ENCODE results near the gene BUD23.

The BUD23 gene, protein sequence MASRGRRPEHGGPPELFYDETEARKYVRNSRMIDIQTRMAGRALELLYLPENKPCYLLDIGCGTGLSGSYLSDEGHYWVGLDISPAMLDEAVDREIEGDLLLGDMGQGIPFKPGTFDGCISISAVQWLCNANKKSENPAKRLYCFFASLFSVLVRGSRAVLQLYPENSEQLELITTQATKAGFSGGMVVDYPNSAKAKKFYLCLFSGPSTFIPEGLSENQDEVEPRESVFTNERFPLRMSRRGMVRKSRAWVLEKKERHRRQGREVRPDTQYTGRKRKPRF

DNA sequence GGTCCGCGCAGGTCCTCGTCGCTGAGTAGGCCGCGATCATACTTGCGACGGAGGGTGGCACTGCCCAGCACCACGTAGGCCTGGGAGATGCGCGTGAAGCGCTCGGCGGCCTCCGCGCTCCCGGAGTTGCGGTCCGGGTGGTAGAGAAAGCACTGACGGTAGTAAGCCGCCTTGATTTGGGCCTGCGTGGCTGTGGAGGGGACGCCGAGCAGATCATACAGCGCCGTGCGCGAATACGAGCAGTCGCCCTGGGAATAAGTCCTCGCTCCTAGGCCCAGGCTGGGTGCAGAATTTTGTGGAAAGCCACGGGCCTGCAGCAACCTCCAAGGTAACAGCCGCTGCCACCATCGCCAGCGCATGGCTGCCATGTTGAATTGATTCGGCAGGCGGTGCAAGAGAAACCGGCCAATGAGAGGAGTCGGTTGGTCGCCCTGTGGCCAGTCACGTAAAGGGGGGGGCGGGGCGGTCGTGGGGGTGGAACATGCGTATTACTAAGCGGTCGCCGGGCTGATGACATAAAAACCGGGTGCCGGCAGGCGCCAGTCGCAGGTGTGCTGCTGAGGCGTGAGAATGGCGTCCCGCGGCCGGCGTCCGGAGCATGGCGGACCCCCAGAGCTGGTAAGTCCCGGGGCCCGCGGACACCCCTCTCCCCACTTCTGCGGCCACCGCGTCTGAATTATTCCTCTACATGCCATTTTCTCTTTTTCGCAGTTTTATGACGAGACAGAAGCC, at the start of gene BUD23, which contains the start of gene DNAJC30:
Gene BUD23, plus strand, starts transcription at position 542 of the 732 bp plus-strand sequence. Its CDS starts 29 bp downstream, at position 571.
Gene DNAJC30, minus strand, starts transcription at position 398 of the 732 bp plus-strand sequence. Its CDS starts 30 bp downstream, at position 368.
- Histone ChIP-seq H3K36me3 (ENCODE audit: control insufficient read depth, insufficient read depth, low read length) (peaks cover 10% of the 10 kb centered on the region), H3K27me3 (ENCODE audit: control insufficient read depth, insufficient read depth, low read length) (no peaks in the 10 kb centered on the region), H3K27ac (ENCODE audit: low read depth, low read length) (peak within 1 kb of the TSS; percentile 79), H3K4me1 (ENCODE audit: control insufficient read depth, insufficient read depth, low read length) (peaks cover 18% of the 10 kb centered on the region), H3K9ac (ENCODE audit: low read length) (peak within 1 kb of the TSS; percentile 90), H3K4me3 (ENCODE audit: low read length) (peak within 1 kb of the TSS; percentile 90)

DNA sequence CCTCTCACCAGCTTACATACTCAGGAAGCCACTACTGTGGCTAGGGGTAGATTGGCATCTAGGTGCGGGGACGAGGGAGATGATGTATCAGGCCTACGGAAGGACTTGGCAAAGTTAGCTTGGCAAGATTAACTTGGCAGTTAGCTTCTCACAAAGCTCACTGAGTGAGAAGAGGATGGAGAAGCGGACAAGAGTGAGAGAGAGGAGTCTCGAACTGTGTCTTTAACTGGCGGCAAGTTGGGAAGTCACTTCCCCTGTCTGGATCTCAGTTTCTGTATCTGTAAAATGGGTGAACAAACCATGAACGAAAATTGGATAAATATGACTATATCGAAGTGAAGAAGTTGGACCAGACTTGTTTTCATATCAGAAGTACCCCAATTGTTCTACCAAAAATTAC, 49.6 kb upstream of the BUD23 start:
- Histone ChIP-seq H3K9ac (ENCODE audit: low read length) (no peak overlapping the region), H3K27me3 (ENCODE audit: control insufficient read depth, insufficient read depth, low read length) (peaks cover 2% of the 10 kb centered on the region), H3K4me3 (ENCODE audit: low read length) (no peak overlapping the region), H3K36me3 (ENCODE audit: control insufficient read depth, insufficient read depth, low read length) (no peaks in the 10 kb centered on the region), H3K27ac (ENCODE audit: low read depth, low read length) (no peak overlapping the region), H3K4me1 (ENCODE audit: control insufficient read depth, insufficient read depth, low read length) (no peaks in the 10 kb centered on the region)

DNA sequence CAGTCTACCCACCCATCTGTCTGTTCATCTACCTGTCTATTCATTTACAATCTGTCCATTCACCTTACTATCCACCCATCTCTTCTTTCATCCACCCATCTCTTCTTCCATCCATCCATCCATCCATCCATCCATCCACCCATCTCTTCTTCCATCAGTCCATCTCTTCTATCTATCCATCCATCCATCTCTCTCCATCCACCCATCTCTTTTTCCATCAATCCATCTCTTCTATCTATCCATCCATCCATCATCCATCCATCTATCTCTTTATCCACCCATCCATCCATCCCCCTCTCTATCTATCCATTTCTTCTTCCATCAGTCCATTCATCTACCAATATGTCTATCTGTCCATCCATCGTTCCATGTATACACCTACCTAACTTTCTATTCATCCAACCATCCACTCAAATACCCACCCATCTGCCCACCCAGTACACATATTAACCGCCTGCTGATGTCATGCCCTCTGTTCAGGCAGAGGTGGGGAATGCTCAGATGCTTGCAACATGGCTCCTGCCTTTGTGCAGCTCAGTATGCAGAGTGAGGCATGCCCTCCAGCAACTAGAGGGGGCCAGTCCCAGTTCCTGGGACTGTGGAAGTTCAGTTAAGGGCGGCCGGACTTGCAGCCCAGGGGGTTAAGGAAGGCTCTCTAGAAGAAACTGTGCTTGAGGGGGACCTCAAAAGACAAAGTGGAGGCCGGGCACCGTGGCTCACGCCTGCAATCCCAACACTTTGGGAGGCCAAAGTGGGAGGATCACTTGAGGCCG, 47.8 kb upstream of the BUD23 start:
- no peak overlapping the region for H3K27ac ChIP-seq (ENCODE audit: low read depth, low read length)
- no peaks in the 10 kb centered on the region for H3K4me1 ChIP-seq (ENCODE audit: control insufficient read depth, insufficient read depth, low read length)
- no peak overlapping the region for H3K9ac ChIP-seq (ENCODE audit: low read length)
- peaks cover 2% of the 10 kb centered on the region for H3K27me3 ChIP-seq (ENCODE audit: control insufficient read depth, insufficient read depth, low read length)
- H3K4me3 ChIP-seq (ENCODE audit: low read length): no peak overlapping the region
- no peaks in the 10 kb centered on the region for H3K36me3 ChIP-seq (ENCODE audit: control insufficient read depth, insufficient read depth, low read length)

DNA sequence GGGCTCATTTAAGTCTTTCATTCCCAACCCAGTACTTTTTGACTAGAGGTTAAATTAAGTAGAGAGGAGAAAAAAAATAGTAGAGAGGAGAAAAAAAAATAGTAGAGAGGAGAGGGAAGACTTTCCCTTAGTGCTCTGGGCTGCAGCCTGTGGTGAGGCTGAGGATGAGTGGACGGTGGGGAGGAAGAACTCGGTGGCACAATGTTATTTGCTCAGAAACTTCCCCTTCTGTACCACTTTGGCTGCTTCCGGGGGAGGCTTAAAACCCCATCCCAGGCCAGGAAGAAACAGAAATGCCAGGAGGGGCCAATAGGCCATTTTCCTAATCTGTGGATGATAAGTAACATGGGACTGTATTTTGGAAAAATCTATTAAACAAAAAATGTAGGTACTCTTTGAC, 44.5 kb upstream of the BUD23 start:
- no peaks in the 10 kb centered on the region for H3K27me3 ChIP-seq (ENCODE audit: control insufficient read depth, insufficient read depth, low read length)

DNA sequence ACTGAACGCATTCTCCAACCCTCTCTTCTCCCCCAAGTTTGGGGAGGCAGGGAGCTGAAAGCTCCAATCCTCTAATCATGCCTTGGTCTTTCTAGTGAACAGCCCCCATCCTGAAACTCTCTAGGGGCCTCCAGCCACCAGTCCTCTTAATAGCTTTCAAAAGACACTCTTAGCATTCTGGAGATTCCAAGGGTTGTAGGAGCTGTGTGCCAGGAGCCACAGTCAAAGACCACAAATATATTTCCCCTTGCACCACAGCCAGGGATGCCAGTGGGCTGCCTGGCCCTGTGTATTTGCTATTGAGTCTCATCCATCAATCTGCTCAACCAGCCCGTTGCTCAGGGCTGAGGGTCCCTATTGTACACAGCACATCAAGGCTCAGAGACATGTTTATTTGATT, 40.6 kb upstream of the BUD23 start:
- Histone ChIP-seq H3K4me1 (ENCODE audit: control insufficient read depth, insufficient read depth, low read length) (no peaks in the 10 kb centered on the region), H3K27ac (ENCODE audit: low read depth, low read length) (no peak overlapping the region), H3K36me3 (ENCODE audit: control insufficient read depth, insufficient read depth, low read length) (no peaks in the 10 kb centered on the region), H3K9ac (ENCODE audit: low read length) (no peak overlapping the region), H3K27me3 (ENCODE audit: control insufficient read depth, insufficient read depth, low read length) (peaks cover 5% of the 10 kb centered on the region), H3K4me3 (ENCODE audit: low read length) (no peak overlapping the region)

More for the DNA sequence above, 44.5 kb upstream of the BUD23 start:
- no peaks in the 10 kb centered on the region for H3K4me1 ChIP-seq (ENCODE audit: control insufficient read depth, insufficient read depth, low read length)
- H3K9ac ChIP-seq (ENCODE audit: low read length): no peak overlapping the region
- H3K27ac ChIP-seq (ENCODE audit: low read depth, low read length): no peak overlapping the region
- no peaks in the 10 kb centered on the region for H3K36me3 ChIP-seq (ENCODE audit: control insufficient read depth, insufficient read depth, low read length)
- no peak overlapping the region for H3K4me3 ChIP-seq (ENCODE audit: low read length)

DNA sequence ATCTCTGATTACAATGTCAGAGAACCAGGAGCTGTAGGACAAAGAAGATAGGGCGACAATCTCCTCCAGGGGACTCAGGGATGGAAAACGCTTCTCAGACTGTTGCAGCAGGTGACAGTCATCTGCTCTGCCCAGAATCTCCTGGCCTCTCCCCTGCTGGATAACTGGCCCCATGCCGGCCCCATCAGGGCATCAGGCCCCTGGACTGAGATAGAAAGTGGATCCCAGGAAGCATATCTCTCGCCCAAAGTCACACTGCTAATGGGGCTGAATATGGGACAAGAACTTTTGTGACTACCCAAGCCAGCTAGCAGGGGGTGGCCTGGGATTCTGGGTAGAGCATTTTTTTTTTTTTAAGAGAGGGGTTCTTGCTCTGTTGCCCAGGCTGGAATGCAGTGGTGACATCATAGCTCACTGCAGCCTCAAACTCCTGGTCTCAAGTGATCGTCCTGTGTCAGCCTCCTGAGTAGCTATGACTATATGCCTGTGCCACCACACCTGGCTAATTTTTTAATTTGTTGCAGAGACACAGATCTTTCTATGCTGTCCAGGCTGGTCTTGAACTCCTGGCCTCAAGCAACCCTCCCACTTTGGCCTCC, 38.6 kb upstream of the BUD23 start:
- no peak overlapping the region for H3K9ac ChIP-seq (ENCODE audit: low read length)
- no peak overlapping the region for H3K27ac ChIP-seq (ENCODE audit: low read depth, low read length)
- no peak overlapping the region for H3K4me3 ChIP-seq (ENCODE audit: low read length)
- H3K4me1 ChIP-seq (ENCODE audit: control insufficient read depth, insufficient read depth, low read length): no peaks in the 10 kb centered on the region
- H3K27me3 ChIP-seq (ENCODE audit: control insufficient read depth, insufficient read depth, low read length): peaks cover 16% of the 10 kb centered on the region
- H3K36me3 ChIP-seq (ENCODE audit: control insufficient read depth, insufficient read depth, low read length): no peaks in the 10 kb centered on the region

DNA sequence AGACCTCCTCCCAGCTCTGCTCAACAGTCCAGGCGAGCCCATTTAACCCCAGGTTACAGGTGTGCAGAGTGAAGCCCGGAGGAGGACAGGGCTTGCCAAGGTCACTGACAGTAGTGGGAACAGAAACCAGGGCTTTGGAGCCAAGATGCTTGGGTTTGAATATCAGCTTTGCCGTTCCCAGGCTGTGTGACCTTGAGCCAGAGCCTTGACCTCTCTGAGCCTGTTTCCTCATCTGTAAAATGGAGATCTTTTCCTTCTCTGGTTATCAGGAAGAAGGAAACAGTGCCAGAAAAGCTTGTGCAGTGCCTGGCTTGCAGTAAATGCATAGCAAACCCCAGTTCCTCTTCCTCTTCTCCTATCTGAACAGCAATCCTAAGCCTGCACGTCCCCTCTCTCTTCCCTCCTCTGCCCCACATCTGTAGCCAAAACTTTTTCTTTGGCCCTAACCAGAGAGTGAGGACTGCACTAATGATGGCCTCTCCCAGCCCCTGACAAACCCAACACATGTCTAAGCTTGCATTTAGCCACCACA, 37.7 kb upstream of the BUD23 start:
- Histone ChIP-seq H3K27me3 (ENCODE audit: control insufficient read depth, insufficient read depth, low read length) (peaks cover 16% of the 10 kb centered on the region), H3K4me1 (ENCODE audit: control insufficient read depth, insufficient read depth, low read length) (no peaks in the 10 kb centered on the region), H3K36me3 (ENCODE audit: control insufficient read depth, insufficient read depth, low read length) (no peaks in the 10 kb centered on the region), H3K4me3 (ENCODE audit: low read length) (no peak overlapping the region), H3K9ac (ENCODE audit: low read length) (no peak overlapping the region), H3K27ac (ENCODE audit: low read depth, low read length) (no peak overlapping the region)

DNA sequence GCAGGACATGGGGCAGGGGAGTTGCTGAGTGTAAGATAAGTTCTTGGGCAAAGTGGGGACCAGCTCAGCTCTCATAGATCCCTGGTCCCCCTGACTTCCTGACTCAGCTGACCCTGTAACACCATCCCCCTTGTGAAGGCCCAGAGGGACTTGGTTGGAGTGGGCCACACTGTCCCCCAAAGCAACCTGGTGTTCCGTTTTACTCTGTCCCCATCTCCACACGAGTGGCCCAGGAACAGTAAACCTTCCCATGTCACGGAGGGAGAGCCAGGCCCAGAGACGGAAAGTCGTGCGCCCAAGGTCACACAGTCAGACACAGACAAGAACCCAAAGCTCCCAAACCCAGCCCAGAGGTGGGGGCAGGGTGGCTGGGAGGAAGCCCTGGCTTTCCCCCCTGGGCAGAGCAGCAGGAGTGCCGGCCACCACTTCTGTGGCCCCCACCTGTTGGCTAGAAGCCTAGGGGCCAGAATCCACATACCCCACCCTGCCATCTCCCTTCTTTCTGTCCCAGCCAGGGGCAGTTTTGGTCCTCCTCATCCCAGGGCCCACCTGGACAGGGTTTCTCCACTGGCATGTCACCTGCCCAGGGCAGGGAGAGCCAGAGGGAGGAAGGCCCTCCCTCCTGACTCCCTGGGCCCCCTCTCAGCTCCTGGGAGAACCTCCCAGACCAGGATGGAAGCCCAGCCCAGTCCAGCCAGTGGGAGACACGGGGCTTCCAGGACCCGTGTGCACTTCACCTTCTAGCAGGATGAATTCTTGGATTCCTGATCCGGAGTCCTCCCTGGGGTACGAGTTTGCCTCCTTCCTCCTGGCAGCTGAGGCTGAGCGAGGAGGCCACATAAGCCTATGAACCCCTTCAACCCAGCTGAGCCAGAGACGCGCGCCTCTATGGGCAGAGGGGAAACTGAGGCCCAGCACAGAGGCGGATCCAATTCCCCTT, 36.3 kb upstream of the BUD23 start:
- H3K27ac ChIP-seq (ENCODE audit: low read depth, low read length): no peak overlapping the region
- peaks cover 16% of the 10 kb centered on the region for H3K27me3 ChIP-seq (ENCODE audit: control insufficient read depth, insufficient read depth, low read length)
- H3K4me3 ChIP-seq (ENCODE audit: low read length): peak overlapping the region; percentile 21
- no peaks in the 10 kb centered on the region for H3K36me3 ChIP-seq (ENCODE audit: control insufficient read depth, insufficient read depth, low read length)
- no peak overlapping the region for H3K9ac ChIP-seq (ENCODE audit: low read length)
- H3K4me1 ChIP-seq (ENCODE audit: control insufficient read depth, insufficient read depth, low read length): no peaks in the 10 kb centered on the region

DNA sequence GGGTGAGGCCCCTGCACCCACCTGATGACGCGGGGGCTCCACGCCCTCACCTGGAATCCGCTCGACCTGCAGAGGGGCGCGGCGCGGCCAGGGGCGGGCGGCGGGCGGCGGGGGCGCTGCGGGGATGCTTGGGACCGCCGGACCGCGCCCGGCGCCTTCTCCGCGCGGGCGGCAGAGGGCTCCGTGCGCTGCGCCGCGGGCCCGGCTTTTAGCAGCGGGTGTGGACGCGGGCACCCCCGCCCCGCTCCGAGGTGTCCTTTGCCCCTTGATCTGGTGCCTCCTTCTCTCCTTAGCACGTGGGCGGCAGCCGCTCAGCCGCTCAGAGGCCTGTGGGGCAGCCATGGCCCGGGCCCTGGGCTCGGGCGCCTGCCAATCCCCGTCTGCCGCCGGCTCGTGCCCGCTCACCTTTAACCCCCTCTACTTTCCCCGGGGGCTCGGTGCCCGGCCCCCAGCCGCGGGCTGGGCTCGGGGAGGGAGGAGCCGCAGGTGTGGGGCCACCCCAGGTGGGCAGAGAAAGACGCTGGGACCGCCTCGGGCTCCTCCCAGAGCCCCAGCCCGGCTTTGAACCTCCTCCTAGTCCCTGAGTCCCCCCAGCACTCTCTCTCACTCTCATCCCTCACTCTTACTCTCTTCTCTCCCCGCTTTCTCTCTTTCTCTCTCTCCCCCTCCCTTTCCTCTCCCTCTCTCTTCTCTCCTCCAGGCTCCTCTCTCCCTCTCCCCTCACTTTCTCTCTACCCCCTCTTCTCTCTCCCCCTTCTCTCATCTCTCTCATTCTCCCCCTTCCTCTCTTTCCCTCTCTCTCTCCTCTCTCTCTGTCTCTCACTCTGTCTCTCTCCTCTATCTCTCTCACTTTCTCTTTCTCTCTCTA, 35.4 kb upstream of the BUD23 start:
- no peak overlapping the region for H3K9ac ChIP-seq (ENCODE audit: low read length)
- peaks cover 16% of the 10 kb centered on the region for H3K27me3 ChIP-seq (ENCODE audit: control insufficient read depth, insufficient read depth, low read length)
- no peak overlapping the region for H3K27ac ChIP-seq (ENCODE audit: low read depth, low read length)
- no peaks in the 10 kb centered on the region for H3K4me1 ChIP-seq (ENCODE audit: control insufficient read depth, insufficient read depth, low read length)
- peak overlapping the region; percentile 45 for H3K4me3 ChIP-seq (ENCODE audit: low read length)
- no peaks in the 10 kb centered on the region for H3K36me3 ChIP-seq (ENCODE audit: control insufficient read depth, insufficient read depth, low read length)

DNA sequence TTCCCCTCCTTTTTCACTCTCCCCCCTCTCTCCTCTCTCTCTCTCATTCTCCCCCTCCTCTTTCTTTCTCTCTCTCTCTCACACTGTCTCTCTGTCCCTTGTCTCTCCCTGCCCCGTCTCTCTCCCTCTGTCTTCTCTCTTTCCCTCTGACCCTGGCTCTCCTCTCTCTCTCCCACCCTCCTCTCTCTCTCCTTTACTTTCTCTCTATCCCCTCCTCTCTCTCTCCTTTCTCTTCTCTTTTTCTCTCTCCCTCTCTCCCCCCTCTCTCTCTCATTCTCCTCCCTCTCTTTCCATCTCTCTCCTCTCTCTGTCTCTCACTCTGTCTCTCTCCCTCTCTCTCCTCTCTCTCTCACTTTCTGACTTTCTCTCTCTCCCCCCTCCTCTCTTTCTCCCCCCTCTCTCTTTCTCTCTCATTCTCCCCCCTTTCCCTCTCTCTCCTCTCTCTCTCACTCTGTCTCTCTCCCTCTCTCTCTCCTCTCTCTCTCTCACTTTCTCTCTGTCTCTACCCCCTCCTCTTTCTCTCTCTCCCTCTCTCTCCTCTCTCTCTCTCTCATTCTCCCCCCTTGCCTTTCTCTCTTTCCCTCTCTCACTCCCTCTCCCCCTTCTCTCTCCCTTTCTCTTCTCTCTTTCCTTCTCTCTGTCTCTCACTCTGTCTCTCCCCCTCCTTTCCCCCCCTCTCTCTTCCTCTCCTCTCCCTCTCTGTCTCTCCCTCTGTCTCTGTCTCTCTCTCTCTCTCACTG, 34.6 kb upstream of the BUD23 start:
- no peaks in the 10 kb centered on the region for H3K36me3 ChIP-seq (ENCODE audit: control insufficient read depth, insufficient read depth, low read length)
- no peaks in the 10 kb centered on the region for H3K4me1 ChIP-seq (ENCODE audit: control insufficient read depth, insufficient read depth, low read length)
- no peak overlapping the region for H3K4me3 ChIP-seq (ENCODE audit: low read length)
- H3K9ac ChIP-seq (ENCODE audit: low read length): no peak overlapping the region
- H3K27me3 ChIP-seq (ENCODE audit: control insufficient read depth, insufficient read depth, low read length): peaks cover 16% of the 10 kb centered on the region
- H3K27ac ChIP-seq (ENCODE audit: low read depth, low read length): no peak overlapping the region

Data from rectal smooth muscle tissue (tissue), 1 donor.